NCI-H446 treated with DMSO at 0.1 percent for 48 hours (cell line): Measurements from ENCODE around the gene OR6T1.

Source experiments
- DNase-seq: peaks from one replicate; lab custom pipeline; 2025; lab: John Stamatoyannopoulos, UW

The OR6T1 gene, protein sequence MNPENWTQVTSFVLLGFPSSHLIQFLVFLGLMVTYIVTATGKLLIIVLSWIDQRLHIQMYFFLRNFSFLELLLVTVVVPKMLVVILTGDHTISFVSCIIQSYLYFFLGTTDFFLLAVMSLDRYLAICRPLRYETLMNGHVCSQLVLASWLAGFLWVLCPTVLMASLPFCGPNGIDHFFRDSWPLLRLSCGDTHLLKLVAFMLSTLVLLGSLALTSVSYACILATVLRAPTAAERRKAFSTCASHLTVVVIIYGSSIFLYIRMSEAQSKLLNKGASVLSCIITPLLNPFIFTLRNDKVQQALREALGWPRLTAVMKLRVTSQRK

DNA sequence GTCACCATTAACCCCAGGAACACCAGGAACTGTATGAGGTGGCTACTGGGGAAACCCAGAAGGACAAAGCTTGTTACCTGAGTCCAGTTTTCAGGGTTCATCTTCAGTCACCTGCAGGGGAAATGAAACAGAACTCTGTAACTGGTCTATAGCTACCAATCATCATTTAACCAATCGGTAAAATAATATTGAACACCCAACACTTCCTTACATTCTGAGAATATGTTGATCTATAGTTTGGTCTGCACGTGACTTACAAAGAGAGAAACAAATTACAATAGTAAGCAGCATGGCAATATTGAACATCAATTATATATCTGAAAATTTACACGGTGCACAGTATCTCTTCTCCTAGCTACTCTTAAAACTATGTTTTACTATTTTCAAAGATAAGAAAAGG lies at the start of gene OR6T1:
Gene OR6T1 (minus strand): TSS at position 101 of the 400 bp plus-strand sequence. CDS start 0 bp downstream, at position 101.
- no peak for DNase-seq

DNA sequence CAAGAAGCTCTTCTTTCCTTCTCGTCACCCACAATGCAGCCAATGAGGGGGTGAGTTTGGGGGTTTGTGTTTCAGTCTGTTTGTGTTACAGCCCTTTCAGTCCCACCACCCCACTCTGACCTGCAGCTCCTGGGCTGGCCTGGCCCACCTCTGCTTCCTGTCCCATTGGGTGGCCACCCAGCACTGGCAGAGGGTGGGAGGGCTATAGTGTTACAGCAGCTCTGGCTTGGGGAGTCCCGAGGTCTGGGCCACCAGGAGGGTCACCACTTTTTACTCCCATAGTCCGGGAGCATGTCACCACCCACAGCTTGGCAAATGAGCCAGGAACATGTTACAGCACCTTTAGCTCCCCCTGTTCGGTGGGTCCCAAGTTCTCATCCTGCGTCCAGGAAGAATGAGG lies 35.7 kb upstream of the OR6T1 start:
- DNase-seq: no peak

DNA sequence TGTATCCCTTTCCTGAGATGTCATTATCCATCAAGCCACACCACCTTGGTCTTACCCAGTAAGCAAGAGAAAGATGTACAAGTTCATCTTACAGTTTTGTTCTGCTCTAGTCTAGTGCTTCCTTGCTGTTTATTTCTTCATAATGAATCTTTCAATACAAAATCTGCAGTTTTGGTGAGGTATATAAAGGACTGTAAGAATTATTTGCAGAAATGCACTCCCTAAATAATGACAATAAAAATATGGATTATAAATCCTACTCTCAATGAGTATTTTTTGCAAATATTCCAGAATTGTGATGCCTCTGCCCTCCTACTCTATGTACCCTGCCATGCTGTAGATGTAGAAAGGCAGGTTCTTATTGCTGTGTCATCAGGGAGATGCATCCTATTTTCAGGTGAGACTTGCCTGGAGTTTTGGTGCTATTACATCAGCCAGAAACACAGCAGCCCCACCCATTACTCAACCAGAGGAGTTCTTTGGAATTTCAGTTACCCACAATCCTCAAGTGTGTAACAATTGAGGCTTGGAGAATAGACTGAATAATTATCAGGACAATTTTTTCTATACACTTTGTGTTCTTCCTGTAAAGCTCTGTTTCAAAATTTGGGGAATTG lies 34.2 kb upstream of the OR6T1 start, which contains the start of gene OR10S1:
Gene OR10S1 (minus strand): TSS at position 51 of the 617 bp plus-strand sequence. CDS start 117 bp downstream, outside the sequence.
- DNase-seq: no peak

DNA sequence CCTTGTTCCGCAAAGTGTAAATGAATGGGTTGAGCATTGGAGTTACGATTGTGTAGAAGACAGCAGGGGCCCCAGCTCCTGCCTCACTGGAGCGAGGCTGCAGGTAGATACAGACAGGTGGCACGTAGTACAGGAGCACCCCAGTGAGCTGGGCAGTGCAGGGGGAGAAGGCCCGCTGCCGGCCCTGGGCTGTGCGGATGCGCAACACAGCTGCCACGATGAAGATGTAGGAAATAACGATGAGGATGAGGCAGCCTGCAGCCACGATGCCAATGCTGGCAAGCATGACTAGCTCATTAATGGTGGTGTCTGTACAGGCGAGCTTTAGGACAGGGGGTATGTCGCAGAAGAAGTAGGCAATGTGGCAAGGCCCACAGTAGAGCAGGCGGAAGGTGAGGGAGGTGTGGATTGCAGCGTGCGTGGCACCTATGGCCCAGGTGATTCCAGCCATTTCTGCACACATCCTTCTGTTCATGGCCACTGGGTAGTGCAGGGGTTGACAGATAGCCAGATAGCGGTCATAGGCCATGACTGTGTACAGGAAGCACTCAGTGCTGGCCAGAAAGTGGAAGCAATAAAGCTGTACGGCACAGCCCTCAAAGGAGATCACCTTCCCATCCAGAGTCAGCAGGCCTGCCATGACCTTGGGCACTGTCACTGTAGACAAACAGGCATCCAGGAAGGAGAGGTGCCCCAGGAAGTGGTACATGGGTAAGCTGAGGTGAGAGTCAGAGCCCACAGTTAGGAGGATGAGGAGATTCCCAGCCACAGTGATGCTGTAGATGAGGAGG lies 33.3 kb upstream of the OR6T1 start:
- no peak for DNase-seq

DNA sequence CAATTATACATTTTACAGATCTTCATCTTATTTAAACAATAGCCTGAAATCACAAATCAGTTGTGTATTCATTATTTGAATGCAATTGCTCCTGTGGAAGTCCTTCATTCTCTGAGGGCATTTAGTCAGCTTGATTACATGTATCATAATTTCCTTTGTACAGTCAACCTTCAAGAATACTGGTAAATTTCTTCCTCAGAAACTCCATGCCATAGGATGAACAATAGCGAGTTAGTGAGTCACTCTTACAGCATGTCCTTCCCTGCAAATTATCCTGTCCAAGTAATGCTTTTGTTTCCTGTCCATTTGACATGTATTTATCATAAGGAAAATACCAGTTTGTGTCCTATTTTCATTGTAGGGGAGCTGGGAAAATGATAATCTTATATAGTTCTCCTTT lies 30.2 kb upstream of the OR6T1 start:
- no peak for DNase-seq

DNA sequence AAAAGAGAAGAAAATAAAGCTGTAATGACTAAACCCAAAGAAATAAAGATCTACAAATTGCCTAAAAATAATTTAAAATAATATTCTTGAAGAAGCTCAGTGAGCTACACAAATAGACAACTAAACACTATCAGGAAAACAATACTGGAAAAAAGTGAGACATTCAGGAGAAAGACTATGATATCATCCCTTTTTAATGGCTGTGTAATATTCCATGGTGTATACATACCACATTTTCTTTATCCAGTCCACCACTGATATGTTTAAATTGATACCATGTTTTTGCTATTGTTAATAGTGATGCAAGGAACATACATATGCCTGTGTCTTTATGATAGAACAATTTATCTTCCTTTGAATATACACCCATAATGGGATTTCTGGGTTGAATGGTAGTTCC lies 13.1 kb upstream of the OR6T1 start:
- no peak for DNase-seq

DNA sequence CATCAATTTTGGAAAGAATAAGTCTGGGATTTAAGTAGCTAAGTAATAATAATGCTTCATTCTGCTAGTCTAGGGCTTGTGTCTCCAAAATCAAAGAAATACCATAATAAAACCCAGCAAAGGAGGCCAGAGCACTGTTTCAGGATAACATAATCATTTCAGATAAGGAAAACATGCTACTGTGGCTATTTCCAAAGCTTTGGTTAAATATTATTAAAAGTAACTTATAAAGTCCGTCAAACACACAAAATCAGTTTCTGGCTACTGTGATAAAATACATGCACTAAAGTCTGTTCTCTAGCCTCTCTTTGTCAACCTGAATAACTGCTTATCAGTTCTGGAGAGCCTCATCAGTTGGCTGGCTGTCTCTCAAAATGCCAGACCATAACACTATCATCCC lies 1.5 kb upstream of the OR6T1 start:
- DNase-seq: no peak

DNA sequence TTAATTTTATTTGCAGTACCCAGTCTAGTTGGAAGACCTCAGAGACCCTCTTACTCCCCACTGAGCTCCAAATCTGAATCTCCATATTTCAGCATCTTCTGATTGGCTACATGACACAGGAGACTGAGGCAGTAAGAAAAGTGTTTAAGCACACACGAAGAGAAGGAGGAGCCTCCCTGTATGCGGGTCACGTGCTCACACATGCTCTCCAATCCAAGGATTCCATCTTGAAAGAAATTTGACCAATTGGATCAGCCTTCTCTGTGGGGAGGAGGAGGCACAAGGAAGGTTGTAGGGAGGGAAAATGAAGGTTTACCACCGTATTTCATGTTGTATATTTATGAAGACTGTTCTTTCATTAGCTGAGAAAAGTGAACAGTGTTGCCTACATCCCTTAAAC lies 1.2 kb downstream of the OR6T1 start:
- DNase-seq: no peak

DNA sequence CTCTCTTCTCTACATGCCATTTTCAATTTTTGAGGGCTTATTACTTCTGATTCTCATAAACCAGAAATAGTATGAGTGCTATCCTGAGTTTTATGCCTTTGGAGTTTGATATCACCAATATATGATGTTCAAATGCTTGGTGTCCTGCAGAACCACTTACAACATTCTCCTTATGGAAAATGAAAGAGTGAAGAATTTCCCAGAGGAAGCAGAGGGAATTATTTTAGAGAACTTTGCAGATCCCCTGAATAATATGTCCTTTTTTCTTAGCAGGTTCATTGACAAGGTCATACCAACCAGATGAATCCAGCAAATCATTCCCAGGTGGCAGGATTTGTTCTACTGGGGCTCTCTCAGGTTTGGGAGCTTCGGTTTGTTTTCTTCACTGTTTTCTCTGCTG lies 4.3 kb downstream of the OR6T1 start, which contains the start of gene OR4D5:
Gene OR4D5 (plus strand): TSS at position 301 of the 400 bp plus-strand sequence. CDS start 0 bp downstream, at position 301.
- DNase-seq: no peak

DNA sequence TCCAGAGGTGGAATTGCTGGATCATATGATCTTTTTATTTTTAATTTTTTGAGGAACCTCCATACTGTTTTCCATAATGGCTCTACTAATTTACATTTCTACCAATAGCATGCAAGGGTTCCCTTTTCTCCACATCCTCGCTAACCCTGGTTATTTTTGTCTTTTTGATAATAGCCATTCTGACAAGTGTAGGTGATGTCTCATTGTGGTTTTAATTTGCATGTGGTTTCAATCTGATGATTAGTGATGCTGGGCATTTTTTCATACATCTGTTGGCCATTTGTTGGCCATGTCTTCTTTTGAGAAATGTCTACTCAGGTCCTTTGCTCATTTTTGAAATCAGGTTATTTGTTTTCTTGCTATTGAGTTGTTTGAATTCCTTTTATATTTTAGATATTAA lies 19.6 kb downstream of the OR6T1 start:
- DNase-seq: no peak

DNA sequence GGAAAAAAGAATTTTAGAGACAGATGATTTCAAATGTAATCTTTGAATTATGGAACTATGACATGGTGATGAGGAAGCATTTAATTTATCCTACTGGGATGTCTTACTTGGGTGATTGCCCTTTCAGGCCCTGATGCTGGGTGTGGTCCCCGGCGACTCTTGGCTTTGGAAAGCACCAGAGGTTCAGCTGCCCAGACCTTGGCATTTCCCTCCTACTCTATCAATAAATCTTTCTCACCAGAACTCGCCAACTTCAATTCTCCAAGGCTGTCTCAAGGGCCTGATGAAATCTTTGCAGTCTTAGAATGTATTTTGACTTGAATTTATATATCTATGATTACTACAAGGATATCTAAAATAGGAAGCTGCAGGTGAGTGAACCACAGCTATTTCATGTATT lies 22.7 kb downstream of the OR6T1 start:
- no peak for DNase-seq

DNA sequence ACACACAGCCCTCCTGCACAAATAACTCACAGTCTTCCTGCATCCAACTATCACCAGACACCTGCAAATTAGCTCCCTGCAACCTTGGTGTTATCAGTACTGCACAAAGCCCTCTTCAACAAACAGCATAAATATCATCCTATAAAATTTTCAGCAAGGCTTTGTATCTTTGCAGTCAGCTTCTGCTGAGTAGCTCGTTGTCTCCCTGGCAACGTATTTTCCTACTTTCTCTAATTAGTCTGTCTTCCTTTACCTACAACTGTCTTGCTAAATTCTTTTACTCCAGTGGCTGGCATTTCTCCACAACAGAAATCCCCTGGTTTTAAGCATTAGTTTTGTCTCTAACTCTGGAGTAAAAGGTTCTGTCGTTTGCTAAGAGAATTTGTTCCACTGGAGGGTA lies 37.8 kb downstream of the OR6T1 start:
- DNase-seq: no peak

DNA sequence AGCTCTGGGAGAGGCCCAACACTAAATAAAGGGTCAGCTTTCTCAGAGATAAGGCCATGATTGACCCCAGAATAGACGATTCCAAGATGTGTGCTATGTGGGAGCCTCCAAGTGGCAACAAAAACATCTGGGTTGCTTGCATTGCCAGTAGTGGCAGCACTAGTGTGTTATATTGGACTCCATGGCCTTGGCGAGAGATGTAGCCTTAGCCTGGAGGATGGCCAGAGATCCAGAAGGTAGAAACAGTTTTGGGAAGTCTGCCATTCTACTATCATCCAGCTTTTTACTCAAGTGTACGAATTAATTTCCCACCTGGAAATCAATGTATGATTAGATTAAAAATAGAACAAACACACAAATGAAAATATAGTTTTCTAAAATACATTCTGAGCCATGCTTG lies 38.7 kb downstream of the OR6T1 start:
- no peak for DNase-seq

DNA sequence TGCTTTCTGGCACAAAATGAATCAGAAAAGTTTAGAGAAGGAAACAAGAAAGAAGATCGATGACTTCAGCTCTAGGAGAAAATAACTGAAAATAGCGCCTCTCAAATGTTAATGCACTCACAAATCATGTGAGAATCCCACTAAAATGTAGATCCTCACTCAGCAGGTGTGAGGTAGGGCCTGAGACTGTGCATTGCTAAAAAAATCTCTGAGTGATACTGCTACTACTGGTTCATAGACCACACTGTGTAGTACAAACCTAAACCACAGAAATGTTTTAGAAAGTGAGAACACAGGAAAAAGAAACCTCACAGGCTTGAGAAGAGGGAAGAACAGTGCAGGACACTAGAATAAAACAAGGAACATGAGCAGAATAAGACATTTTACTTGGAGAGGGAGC lies 39.7 kb downstream of the OR6T1 start:
- DNase-seq: no peak

DNA sequence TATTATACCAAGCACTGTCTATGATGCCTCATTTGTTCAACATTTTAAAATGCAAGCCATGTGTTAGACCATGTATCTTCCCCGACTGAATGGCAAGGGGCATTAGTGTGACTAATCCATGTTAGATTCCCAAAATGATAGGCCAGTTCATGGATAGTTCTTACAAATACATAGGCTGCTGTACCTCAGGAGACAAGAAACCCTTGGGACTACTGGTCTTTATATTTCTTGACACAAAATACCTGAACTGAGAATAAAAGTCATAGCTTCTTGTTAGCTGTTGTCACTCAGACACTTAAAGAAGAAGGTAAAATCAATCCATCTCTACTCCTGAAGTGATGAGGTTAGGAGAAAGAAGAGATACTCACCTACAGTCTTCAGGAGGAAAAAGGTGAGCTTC lies 41.8 kb downstream of the OR6T1 start, which contains the start of gene OR8D4:
Gene OR8D4 (plus strand): TSS at position 301 of the 400 bp plus-strand sequence. CDS start 4,265 bp downstream, outside the sequence.
- DNase-seq: no peak

DNA sequence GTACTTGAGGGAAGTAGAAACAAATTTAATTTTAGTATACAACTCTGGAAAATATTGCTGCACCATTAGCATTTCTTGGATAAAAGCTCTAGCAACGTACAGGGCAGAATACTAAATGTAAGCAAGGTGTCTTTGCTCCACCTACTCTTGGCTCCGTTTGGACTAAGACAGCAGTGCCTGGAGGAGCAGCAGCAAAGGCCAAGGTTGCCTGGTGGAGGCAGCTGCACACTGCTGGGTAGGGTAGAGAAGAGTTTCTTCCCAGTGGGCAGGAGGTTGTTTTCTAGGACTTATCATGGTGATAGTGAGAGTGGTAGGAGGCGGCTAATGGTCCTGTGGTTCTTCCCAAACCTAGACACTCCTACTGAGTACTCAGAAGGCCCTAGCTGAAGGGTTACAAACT lies 43.8 kb downstream of the OR6T1 start:
- no peak for DNase-seq
